Memory B cell (primary cell): Measurements from ENCODE around the gene CDKL5.
"Not testable (repeated sequence)": the region's sequence is repeated elsewhere in the genome, so short reads cannot be mapped to it uniquely, and the experiment has no call there.

ENCODE experiments used
- ATAC-seq: fragments of 150-1000 bp; cut with Tn5 transposase; 2 replicates; pipeline ENCODE4 v1.10.0; 2021; ENCODE audit warnings: low read depth, mild to moderate bottlenecking, moderate library complexity
- DNase-seq, 2 donors: peaks; one replicate each; pipeline ENCODE4 v3.0.0; 2022; ENCODE audit warnings: low spot score in 2 of 2
- H3K27ac Mint-ChIP-seq: one replicate; pipeline ENCODE4 v1.8.0; 2022; ENCODE audit warnings: mild to moderate bottlenecking, moderate library complexity, mixed read lengths
- H3K27me3 Mint-ChIP-seq: one replicate; pipeline ENCODE4 v1.8.0; 2022; ENCODE audit warnings: mixed read lengths
- H3K36me3 Mint-ChIP-seq: one replicate; pipeline ENCODE4 v1.8.0; 2022; ENCODE audit warnings: mild to moderate bottlenecking, mixed read lengths
- H3K4me1 Mint-ChIP-seq: one replicate; pipeline ENCODE4 v1.8.0; 2022; ENCODE audit warnings: mixed read lengths
- H3K4me3 Mint-ChIP-seq: one replicate; pipeline ENCODE4 v1.8.0; 2022; ENCODE audit warnings: mild to moderate bottlenecking, moderate library complexity, mixed read lengths
- H3K9me3 Mint-ChIP-seq: one replicate; pipeline ENCODE4 v1.8.0; 2022; ENCODE audit warnings: mixed read lengths

CDKL5 gene

DNA sequence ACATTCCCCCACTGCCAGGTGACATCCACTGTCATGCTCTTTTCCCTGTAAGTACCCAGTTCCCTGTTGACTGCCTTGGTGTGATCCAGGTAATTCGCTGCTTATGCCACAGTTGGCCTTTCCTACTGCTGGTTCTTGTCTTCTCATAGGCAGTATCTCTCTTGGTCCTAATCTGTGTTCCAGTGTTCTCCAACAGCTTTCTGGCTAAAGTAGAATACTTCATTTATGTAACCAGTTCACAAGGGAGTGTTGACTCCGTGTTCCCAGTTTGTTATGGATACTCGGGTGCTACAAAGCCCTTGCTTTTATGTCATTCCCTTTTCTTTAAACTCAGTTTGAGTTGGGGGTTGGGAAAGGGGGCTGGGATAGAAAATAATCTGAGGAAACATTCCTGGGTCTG is 148.1 kb downstream of the CDKL5 start:
- DNase-seq (no peak), ATAC-seq (no peak)
- H3K4me1 Mint-ChIP-seq: no peaks in the 10 kb centered on the region
- H3K9me3 Mint-ChIP-seq: no peaks in the 10 kb centered on the region
- H3K4me3 Mint-ChIP-seq: no peak overlapping the region
- no peaks in the 10 kb centered on the region for H3K36me3 Mint-ChIP-seq
- H3K27me3 Mint-ChIP-seq: no peaks in the 10 kb centered on the region
- H3K27ac Mint-ChIP-seq: no peak overlapping the region

- Mint-ChIP-seq H3K36me3 (no peaks in the 10 kb centered on the region), H3K27me3 (no peaks in the 10 kb centered on the region), H3K4me3 (no peak overlapping the region), H3K27ac (no peak overlapping the region), H3K9me3 (no peaks in the 10 kb centered on the region), H3K4me1 (no peaks in the 10 kb centered on the region)
- ATAC-seq: no peak
- no peak for DNase-seq
These were observed 149.2 kb downstream of the CDKL5 start for GRCh38 chrX:18574591-18574990.

GRCh38 chrX:18575744-18576143 is 150.3 kb downstream of the CDKL5 start:
- Mint-ChIP-seq H3K4me1 (no peaks in the 10 kb centered on the region), H3K4me3 (no peak overlapping the region), H3K36me3 (peaks cover 2% of the 10 kb centered on the region), H3K27me3 (no peaks in the 10 kb centered on the region), H3K27ac (no peak overlapping the region), H3K9me3 (no peaks in the 10 kb centered on the region)
- no peak for DNase-seq
- ATAC-seq: no peak

DNA sequence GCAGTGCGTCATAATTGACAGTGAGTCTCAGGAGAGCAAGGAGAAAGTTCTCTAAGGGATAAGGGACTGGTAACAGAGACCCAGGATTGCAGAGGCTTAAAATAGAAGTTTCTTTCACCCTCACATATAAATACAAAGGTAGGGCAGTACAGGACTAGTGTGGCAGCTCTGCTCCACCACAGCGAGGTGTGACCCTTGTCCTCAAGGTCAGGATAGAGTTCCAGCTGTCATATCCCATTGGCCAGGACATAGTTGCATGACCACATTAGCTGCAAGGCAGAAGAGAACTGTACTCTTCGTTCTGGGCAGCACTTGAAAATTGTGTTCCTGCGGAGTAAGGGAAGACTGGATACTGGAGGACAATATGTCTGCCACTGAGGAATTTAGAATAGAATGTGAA is 152.0 kb downstream of the CDKL5 start:
- Mint-ChIP-seq H3K4me1 (no peaks in the 10 kb centered on the region), H3K27ac (no peak overlapping the region), H3K4me3 (no peak overlapping the region), H3K27me3 (no peaks in the 10 kb centered on the region), H3K9me3 (no peaks in the 10 kb centered on the region), H3K36me3 (peaks cover 2% of the 10 kb centered on the region)
- ATAC-seq (no peak), DNase-seq (no peak)

DNA sequence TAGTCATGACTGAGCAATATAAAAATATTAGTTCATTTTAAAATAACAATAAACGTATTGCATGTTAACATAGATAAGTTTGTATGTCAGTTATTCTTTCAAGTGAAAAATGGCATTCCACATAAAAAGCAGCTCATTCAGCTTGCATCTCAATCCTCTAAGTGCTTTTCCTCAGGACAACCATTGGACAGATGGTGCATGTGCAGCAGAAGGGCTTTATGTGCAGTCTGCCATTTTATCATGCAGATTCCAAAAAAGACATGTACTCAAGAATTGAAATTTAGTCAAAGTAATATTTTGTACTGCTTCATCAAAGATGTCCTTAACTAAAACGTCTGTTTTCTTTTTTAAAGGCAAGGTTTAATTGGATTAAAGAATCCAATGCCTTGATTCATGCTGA is 153.1 kb downstream of the CDKL5 start:
- H3K27me3 Mint-ChIP-seq: no peaks in the 10 kb centered on the region
- DNase-seq (no peak), ATAC-seq (no peak)
- no peaks in the 10 kb centered on the region for H3K9me3 Mint-ChIP-seq
- no peak overlapping the region for H3K27ac Mint-ChIP-seq
- no peak overlapping the region for H3K4me3 Mint-ChIP-seq
- peaks cover 2% of the 10 kb centered on the region for H3K36me3 Mint-ChIP-seq
- no peaks in the 10 kb centered on the region for H3K4me1 Mint-ChIP-seq

- Mint-ChIP-seq H3K4me1 (no peaks in the 10 kb centered on the region), H3K36me3 (peaks cover 2% of the 10 kb centered on the region), H3K9me3 (no peaks in the 10 kb centered on the region), H3K4me3 (no peak overlapping the region), H3K27ac (no peak overlapping the region), H3K27me3 (no peaks in the 10 kb centered on the region)
- no peak for ATAC-seq
- no peak for DNase-seq
These were observed 154.1 kb downstream of the CDKL5 start for GRCh38 chrX:18579495-18579894.

DNA sequence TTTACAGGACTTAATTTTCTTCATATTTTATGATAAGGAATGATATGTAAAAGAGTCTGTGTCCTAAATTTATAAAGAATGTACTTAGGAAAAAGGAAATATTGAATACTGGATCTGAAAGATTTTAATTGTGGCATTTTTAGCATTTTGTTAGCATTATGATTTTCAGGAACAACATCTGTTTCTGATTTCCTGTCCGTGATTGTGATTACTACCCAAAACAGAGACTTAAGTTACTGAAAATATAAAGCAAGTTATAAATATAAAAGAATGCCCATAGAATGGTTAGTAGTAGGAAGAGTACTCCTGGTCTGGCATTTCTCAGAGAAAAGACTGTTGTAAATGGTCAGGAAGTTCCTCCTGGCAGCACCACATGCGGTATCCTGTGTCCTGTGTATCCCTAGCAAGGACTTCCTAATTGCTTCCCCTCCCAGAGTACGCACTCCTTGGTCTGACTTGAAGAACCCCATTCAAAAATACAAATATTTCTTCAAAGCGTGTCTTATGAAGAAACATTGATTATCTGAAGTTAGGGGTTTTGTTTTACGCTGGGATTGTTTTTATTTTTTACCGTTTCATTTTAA is 157.6 kb downstream of the CDKL5 start:
- ATAC-seq (no peak), DNase-seq (no peak)
- H3K9me3 Mint-ChIP-seq: no peaks in the 10 kb centered on the region
- no peak overlapping the region for H3K27ac Mint-ChIP-seq
- H3K36me3 Mint-ChIP-seq: peaks cover 2% of the 10 kb centered on the region
- H3K4me1 Mint-ChIP-seq: no peaks in the 10 kb centered on the region
- H3K27me3 Mint-ChIP-seq: no peaks in the 10 kb centered on the region
- no peak overlapping the region for H3K4me3 Mint-ChIP-seq

GRCh38 chrX:18589292-18589691 is 163.9 kb downstream of the CDKL5 start:
- not testable (repeated sequence) for H3K27me3 Mint-ChIP-seq, H3K4me3 Mint-ChIP-seq, H3K27ac Mint-ChIP-seq, ATAC-seq, H3K4me1 Mint-ChIP-seq, H3K9me3 Mint-ChIP-seq, DNase-seq
- peaks cover 18% of the 10 kb centered on the region for H3K36me3 Mint-ChIP-seq

GRCh38 chrX:18591834-18592233 is 166.4 kb downstream of the CDKL5 start:
- ATAC-seq (no peak), DNase-seq (no peak)
- Mint-ChIP-seq H3K9me3 (no peaks in the 10 kb centered on the region), H3K36me3 (peaks cover 20% of the 10 kb centered on the region), H3K4me1 (no peaks in the 10 kb centered on the region), H3K4me3 (no peak overlapping the region), H3K27me3 (no peaks in the 10 kb centered on the region), H3K27ac (no peak overlapping the region)

GRCh38 chrX:18594079-18594478 is 168.7 kb downstream of the CDKL5 start:
- no peak overlapping the region for H3K4me3 Mint-ChIP-seq
- H3K36me3 Mint-ChIP-seq: peaks cover 21% of the 10 kb centered on the region

DNA sequence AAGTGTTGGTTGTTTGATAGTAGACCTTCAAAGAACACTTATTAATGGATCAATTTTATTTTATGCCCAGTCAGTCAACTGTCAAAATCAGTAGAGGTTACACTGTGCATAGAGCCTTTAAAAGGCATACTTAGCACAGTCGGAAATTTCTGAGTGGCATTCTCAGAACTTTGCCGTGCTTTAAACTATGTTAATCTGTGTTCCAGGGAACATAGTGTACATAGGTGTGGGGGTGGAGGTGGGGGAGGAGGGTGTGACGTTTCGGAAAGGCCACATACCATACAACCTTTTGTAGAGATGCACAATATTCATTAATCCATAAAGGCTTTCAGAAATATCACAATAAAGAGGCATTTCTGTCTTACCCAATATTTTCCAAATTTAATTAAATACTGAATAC is 170.7 kb downstream of the CDKL5 start:
- Mint-ChIP-seq H3K4me3 (no peak overlapping the region), H3K4me1 (no peaks in the 10 kb centered on the region), H3K36me3 (peaks cover 17% of the 10 kb centered on the region), H3K9me3 (no peaks in the 10 kb centered on the region), H3K27me3 (no peaks in the 10 kb centered on the region), H3K27ac (no peak overlapping the region)
- DNase-seq (no peak), ATAC-seq (no peak)

More at GRCh38 chrX:18594079-18594478, 168.7 kb downstream of the CDKL5 start:
- ATAC-seq (no peak), DNase-seq (no peak)
- Mint-ChIP-seq H3K4me1 (no peaks in the 10 kb centered on the region), H3K27ac (no peak overlapping the region), H3K27me3 (no peaks in the 10 kb centered on the region), H3K9me3 (no peaks in the 10 kb centered on the region)

- ATAC-seq: no peak
- H3K9me3 Mint-ChIP-seq: no peaks in the 10 kb centered on the region
- H3K27ac Mint-ChIP-seq: no peak overlapping the region
- H3K36me3 Mint-ChIP-seq: peaks cover 16% of the 10 kb centered on the region
- H3K4me1 Mint-ChIP-seq: no peaks in the 10 kb centered on the region
- DNase-seq: no peak
- no peak overlapping the region for H3K4me3 Mint-ChIP-seq
- H3K27me3 Mint-ChIP-seq: no peaks in the 10 kb centered on the region
These were observed 173.0 kb downstream of the CDKL5 start for GRCh38 chrX:18598413-18598812.

GRCh38 chrX:18607966-18608365 is 182.6 kb downstream of the CDKL5 start:
- no peaks in the 10 kb centered on the region for H3K4me1 Mint-ChIP-seq
- no peak overlapping the region for H3K27ac Mint-ChIP-seq
- H3K9me3 Mint-ChIP-seq: no peaks in the 10 kb centered on the region
- no peaks in the 10 kb centered on the region for H3K27me3 Mint-ChIP-seq
- peaks cover 19% of the 10 kb centered on the region for H3K36me3 Mint-ChIP-seq
- DNase-seq (no peak), ATAC-seq (no peak)
- H3K4me3 Mint-ChIP-seq: no peak overlapping the region

- Mint-ChIP-seq H3K36me3 (peaks cover 22% of the 10 kb centered on the region), H3K4me1 (no peaks in the 10 kb centered on the region), H3K27me3 (no peaks in the 10 kb centered on the region), H3K9me3 (no peaks in the 10 kb centered on the region), H3K4me3 (no peak overlapping the region), H3K27ac (no peak overlapping the region)
- ATAC-seq: no peak
- DNase-seq: no peak
These were observed 188.7 kb downstream of the CDKL5 start for GRCh38 chrX:18613930-18614639.
